ENCODE results near the gene PSTPIP1.

DNA sequence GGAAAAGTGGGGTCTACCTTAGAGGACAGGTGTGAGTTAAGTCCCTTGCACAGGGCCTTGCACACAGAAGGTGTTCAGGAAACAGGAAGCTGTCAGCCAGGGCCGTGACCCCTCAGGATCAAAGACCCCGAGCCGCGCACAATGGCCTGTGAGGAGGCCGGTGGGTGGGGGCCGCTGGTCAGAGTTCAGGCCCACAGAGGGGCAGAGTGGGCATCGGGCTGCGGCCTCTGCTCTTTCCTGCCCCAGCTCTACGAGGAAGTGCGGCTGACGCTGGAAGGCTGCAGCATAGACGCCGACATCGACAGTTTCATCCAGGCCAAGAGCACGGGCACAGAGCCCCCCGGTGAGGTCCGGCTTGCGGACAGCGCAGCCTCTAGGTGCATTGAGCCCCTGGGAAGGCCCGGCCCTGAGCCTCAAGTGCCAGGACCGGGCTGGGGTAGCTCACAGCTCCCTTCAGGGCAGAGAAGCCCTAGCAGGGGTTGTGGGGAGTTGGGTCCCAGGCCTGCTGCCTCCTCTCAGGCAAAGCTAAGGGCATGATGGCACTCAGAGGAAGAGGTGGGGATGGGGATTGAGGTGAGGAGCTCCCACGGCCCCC, 37.2 kb downstream of the PSTPIP1 start:
- TF ChIP-seq, protein P1, sequence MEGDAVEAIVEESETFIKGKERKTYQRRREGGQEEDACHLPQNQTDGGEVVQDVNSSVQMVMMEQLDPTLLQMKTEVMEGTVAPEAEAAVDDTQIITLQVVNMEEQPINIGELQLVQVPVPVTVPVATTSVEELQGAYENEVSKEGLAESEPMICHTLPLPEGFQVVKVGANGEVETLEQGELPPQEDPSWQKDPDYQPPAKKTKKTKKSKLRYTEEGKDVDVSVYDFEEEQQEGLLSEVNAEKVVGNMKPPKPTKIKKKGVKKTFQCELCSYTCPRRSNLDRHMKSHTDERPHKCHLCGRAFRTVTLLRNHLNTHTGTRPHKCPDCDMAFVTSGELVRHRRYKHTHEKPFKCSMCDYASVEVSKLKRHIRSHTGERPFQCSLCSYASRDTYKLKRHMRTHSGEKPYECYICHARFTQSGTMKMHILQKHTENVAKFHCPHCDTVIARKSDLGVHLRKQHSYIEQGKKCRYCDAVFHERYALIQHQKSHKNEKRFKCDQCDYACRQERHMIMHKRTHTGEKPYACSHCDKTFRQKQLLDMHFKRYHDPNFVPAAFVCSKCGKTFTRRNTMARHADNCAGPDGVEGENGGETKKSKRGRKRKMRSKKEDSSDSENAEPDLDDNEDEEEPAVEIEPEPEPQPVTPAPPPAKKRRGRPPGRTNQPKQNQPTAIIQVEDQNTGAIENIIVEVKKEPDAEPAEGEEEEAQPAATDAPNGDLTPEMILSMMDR (IDR thresholded peaks at IDR 0.05; ENCODE audit: low read depth, low read length), result no peak
- no peak for TF ChIP-seq POLR2A (IDR thresholded peaks at IDR 0.05; ENCODE audit: extremely low read depth, insufficient read length)
- TF ChIP-seq, protein P2, sequence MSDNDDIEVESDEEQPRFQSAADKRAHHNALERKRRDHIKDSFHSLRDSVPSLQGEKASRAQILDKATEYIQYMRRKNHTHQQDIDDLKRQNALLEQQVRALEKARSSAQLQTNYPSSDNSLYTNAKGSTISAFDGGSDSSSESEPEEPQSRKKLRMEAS (IDR thresholded peaks at IDR 0.05; ENCODE audit: low read depth, low read length), result no peak
- no peak for TF ChIP-seq MYC (IDR thresholded peaks at IDR 0.05; ENCODE audit: low read depth, low read length)

All from NB4 (cell line).